NCI-H2171 (cell line): ENCODE results near the gene LPAR6.
"Not testable (repeated sequence)": the region's sequence is repeated elsewhere in the genome, so short reads cannot be mapped to it uniquely, and the experiment has no call there.

Experiments
- DNase-seq: peaks from one replicate; lab custom pipeline; 2025; lab: John Stamatoyannopoulos, UW

Gene LPAR6, protein sequence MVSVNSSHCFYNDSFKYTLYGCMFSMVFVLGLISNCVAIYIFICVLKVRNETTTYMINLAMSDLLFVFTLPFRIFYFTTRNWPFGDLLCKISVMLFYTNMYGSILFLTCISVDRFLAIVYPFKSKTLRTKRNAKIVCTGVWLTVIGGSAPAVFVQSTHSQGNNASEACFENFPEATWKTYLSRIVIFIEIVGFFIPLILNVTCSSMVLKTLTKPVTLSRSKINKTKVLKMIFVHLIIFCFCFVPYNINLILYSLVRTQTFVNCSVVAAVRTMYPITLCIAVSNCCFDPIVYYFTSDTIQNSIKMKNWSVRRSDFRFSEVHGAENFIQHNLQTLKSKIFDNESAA

DNA sequence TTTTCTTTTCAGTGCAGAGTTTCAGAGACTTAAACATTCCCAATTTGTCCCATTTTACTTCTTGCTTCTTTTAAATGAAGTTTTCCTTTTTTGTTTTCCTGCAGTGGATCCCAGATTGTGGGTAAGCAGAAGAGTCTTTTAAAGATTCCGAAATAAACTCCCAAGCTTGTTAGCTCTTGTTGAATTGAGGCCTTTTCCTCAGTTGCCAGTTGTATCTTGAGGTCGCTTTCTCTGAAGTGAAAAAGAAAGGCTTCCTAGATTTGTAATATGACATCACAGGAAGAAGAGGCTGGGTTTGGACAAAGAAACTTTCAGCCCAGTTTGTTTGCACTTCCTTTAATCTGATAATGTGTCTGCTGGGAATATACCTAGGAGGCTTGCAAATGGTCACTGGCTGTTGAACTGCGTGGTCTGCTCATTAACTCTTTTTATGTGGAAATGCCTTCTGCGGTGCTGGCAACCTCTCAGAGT is at the start of gene LPAR6:
Gene LPAR6, minus strand, starts transcription at position 233 of the 471 bp plus-strand sequence. CDS start 690 bp downstream, outside the sequence.
- no peak for DNase-seq

DNA sequence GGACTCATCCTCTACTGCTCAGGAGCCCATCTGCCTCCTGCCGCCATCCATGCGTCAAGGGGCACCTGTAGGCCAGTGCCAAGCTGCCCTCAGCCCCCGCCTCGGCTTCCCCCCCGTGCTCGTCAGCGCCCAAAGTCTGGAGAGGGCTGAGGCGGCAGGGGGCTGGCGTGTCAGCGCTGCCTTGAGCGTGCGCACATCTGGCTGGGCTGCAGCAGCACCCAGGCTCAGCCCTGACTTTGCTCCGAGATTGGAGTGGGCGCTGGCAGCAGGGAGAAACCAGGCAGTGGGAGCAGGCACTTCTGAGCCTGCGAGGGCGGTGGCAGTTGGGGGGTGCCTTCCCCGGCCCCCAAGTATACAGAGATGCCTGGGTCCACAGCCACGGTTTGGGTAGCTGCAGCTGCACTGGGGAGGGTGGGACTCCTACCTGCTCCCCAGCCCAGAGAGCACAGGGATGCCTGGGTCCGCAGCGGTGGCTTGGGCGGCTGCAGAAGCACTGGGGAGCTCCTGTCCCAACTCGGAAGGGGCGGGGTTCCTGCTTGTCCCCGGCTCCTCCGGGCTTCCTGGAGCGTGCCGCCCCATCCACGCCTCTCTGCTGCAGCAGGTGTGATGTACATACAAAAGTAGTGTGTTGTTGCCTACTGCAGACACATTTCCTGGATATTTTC is 44.8 kb upstream of the LPAR6 start:
- DNase-seq = no peak

DNA sequence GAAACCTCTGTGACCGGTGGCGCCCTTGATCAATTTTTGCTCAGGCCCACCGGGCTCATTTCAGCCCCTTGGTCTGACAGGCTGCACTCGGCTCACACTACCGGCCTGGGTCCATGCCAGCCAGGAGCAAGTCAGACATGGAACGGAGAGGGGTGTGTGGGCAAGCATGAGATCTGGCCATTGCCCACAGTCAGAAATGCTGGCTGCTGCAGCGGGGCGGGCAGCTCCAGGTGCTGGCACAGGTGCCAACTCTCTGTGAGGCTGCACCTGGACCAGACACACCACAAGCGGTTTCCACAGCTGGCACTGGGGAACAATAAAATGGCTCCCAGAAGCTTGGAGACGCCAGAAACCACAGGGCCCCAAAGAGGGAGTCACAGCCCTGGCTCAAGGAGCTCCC is 43.6 kb upstream of the LPAR6 start:
- no peak for DNase-seq

DNA sequence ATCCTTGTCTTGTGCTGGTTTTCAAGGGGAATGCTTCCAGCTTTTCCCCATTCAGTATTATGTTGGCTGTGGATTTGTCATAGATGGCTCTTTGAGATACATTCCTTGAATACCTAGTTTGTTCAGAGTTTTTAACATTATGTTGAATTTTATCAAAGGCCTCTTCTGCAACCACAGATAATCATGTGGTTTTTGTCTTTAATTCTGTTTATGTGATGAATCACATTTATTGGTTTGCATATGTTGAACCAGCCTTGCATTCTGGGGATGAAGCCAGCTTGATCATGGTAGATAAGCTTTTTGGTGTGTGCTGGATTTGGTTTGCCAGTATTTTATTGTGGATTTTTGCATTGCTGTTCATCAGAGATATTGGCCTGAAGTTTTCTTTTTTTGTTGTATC is 38.3 kb upstream of the LPAR6 start:
- DNase-seq = not testable (repeated sequence)

DNA sequence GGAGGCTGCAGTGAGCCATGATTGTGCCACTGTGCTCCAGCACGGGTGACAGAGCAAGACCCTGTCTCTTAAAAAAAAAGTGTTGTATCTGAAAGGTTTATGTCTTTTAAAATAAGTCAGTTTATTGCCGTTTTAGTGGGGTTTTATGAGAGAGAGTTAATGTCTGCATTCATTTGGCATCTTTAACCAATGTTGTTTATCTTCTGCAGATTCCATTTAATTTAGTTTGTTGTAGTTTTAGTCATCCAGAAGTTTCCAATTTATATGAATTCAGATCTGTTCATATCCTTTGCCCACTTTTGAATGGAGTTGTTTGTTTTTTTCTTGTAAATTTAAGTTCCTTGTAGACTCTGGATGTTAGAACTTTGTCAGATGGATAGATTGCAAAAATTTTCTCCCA is 36.7 kb upstream of the LPAR6 start:
- DNase-seq = no peak

DNA sequence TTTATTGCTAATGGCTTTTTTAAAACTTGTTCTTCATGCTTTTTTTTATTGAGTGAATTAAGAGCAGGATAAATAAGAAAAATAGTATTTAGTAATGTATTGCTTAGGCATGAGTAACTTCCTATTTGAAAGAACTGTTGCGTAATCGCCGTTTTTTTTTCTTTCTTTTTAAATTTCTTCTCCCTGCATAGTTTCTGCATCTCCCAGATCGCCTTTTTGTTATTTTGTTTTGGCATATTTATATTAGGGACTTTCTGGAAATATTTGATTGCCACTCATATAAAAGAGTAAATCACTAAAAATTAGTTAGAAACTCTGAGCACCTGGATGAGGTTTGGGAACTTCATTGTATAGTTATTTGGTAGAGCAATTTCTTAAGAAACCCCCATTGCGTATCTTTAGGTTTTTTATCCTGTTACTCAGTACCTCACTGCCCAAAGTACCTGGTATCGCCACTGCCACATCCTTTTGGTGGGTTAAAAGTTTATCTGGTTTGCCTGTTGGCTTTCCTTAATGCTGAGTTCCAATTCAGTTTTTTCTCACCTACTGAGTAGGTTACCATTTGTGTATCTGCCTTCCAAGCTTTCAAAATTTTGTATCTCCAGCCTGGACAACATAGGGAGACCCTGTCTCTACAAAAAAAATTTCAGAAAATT is 36.2 kb upstream of the LPAR6 start:
- no peak for DNase-seq

DNA sequence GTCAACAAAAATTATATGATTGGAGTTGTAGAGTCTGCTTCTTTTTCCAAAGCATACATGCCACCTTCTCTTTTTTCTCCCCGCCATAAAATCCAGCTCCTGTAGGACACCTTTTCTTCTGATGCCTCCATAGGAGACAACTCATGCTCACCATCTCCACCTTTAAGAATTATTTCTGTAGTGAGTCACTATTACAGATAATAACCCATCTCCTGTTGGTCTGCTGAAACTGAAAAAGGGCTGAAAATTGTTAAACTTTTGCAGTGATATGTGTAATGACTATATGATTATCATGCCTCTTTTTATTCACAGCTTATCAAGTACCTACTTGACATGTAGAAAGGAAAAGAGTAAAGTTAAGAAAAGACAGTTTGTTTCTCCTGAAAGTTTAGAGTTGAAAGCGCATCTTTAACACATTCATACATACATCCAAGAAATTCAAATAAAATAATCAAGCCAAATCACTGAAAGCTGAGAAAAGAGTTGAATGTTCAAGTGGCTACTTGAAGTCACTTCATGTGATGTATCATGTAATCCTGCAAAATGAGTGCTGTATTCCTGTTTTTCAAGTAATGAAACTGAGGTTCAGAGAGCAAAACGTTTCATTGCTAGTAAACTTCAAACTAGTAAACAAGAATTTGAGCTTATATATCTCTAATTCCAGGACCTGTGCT is 35.5 kb upstream of the LPAR6 start:
- no peak for DNase-seq

DNA sequence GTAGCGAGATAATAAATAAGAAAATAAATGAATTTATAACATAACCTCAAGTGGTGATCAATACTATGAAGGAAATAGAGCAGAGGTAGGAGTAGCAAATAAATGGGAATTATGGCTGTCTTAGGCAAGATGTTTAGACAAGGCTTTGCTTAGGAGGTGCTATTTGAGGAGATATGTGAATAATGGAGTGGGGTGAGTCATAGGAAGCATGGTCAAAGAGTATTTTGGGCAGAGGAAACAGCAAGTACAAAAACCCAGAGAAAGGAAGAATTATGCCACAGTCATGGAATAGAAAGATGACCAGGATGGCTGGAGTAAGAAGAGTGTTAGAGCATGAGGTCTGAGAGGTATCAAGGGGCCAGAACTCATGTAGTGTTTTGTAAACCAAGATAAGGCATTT is 33.6 kb upstream of the LPAR6 start:
- no peak for DNase-seq

DNA sequence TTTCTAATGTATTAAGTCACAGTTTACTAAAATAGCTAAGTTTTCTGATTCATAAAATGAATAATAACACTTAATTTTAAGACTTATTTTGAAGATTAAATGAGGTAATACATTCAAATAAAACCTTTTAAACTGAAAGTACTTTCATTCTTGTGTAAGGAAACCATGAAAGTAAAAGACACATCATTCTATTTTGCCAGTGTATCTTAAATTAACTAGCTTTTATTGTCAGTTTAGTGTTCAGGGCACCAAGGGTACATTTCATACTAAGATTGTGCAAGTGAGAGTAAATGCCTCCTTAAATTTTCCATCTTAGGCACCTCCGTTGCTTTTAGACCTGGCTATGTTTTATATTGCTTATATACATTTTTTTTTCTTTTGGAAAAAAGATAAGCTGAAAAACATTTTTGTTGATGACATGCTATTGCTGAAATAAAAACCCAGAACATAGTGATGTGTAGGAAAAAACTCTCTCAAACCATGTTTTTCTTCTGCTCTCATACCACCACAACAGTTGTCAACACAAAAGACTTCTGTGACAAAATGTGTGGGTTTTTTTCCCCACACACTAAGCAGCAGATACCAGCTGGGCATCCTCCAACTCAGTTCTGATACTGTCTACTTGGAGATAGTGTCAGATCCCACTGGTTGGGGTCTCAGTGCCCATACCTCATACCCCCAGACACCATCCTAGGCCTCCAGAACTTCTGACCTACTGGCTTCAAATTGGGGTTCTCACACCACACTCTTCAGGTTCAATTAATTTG is 30.7 kb upstream of the LPAR6 start:
- no peak for DNase-seq

DNA sequence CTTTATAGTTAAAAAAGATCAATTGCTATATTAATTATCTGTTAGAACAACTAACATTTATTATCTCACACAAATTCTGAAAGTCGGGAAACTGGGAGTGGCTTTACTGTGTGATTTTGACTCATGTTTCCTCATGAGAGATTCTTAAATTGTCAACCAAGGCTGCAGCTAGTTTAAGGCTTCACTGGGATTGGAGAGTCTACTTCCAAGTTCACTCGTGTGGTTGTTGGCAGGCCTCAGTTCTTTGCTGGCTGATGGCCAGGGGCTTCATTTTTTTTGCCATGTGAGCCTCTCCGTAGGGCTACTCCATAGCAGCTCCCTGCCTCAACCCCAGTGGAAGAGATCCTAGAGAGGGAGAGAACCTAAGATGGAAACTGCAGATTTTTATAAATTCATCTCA is 24.5 kb upstream of the LPAR6 start:
- DNase-seq = no peak

DNA sequence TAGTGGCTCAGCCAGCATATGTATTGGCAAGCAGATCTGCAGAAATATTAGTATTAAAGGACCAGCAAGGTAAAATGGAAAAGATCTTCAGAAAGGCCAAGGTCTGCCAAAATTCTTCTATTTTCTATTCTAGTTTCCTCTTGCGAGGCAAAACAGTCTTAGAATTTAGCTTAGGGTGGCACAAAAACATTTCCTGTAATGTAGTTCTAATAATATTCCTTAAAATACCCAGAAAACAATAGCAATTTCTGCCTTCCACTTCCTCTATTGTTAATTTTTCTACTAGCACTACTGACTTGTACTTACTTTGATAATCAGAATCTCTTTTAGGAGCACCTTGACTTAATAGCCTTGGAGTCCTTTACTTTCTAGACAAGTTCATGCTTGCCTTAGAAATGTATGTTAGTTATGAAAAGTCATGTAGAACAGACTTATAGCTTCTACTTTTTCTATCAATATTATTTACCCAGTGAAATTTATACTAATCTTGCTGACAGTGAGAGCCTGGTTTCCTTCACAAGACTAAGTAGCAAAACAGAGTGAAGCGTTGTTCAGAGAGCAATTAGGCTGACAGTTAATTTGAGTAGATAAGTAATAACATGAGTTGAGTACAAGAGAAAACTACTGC is 23.9 kb upstream of the LPAR6 start:
- DNase-seq = no peak

DNA sequence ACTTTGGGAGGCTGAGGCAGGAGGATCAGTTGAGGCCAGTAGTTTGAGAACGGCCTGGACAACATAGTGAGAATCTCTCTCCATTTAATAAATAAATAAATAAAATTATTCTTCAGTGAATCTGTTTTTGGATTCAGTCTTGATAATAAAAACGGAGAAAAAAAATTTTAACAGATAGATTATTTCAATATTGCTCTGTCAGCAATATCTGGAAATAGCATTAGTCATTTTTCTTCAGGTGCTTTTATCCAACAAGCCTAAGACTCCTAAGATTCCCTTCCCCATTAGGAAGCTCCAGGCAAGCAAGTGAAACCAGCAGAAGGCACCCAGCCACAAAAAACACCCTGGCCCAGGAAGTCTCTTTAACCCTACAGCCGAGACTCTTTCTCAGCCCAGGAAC is 21.3 kb upstream of the LPAR6 start:
- no peak for DNase-seq

DNA sequence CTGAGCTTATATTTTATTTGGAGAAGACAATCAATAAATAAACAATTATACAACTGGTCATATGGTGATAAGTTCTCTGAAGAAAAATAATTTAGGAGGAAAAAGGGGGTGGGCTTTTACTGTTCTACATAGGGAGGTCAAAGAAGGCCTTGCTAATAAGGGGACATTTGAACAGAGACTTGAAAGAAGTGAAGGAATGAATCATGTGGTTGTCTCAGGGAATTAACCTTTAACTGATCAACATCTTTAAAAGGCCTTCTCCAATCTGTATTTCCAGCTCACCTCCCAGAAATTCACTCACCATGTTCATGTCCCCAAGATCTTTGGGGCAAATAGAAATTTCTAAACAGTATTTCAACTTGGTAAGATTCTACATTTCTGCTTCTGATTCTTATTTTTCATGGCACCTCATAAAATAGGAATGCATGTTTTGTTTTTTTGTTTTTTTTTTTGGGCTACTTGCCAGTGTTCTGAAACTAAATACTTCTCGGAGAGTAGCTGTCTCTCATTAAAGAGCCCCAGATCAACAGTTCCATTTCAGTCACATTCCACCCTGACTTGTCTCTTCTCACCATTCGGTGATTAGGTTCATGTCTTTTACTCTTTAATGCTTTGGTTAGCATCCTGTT is 19.2 kb upstream of the LPAR6 start:
- peak; percentile 34 for DNase-seq

DNA sequence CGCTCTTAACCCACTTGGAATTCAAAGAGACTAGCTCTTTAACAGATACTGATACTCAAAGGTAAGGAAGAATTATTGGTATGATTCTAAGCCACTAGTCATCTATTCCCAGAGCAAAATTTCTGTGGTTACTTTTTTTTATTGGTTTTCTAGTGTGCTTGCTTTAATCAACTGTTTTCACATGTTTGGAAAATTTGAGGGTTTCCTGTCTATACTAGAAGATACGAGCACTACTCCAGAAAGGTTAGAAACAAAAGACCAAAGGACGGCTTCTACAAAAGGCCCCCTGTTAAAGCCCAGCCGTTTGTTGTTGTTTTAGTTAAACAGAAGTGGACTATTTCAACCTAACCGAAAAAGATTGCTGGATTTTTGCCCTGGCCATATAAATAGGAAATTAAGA is 18.5 kb upstream of the LPAR6 start:
- no peak for DNase-seq

DNA sequence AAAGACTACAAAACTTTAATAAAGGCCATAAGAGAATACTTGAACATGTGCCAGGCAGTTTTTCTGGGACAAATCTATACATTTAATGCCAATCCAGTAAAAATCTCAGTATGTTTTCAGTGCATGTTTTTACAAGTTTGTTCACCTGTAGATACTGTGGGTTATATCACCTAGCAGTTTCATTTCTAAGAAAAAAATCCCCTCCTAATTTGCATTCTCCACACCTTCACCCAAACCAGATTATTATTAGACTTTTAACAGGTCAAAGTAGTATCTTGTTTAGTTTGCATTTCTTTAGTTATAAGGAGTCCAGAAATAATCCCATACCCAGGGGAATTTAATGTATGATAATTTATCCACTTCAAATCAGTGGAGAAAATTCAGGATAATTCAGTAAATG is 17.0 kb upstream of the LPAR6 start:
- DNase-seq = no peak

DNA sequence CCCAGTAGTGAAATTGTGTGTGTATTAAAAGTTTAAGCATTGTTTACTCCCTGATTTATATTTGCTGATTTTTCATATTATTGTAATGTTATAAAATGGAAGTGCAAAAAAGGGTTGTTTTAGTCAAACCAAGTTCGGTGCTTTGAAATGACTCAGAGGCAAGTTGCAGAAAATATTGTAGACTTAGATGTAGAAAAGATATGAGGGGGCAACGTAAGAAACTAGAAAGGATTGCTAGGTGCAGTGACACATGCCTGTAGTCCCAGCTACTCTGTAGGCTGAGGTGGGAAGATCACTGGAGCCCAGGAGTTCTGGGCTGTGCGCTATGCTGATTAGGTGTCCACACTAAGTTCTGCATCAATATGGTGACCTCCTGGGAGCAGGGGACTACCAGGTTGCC is 16.1 kb upstream of the LPAR6 start:
- DNase-seq = no peak

DNA sequence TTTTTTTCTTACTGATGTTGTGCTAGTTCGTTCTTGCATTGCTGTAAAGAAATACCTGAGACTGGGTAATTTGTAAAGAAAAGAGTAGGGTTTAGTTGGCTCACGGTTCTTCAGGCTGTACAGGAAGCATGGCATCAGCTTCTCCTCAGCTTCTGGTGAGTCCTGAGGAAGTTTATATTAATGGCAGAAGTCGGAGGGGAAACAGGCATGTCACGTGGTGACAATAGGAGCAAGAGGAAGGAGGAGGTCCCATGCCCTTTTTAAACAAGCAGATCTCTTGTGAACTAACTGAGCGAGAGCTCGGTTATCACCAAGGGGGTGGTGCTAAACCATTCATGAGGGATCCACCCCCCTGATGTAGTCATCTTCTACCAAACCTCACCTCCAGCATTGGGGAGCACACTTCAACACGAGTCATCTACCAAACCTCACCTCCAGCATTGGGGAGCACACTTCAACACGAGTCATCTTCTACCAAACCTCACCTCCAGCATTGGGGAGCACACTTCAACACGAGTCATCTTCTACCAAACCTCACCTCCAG is 13.9 kb upstream of the LPAR6 start:
- DNase-seq = not testable (repeated sequence)

DNA sequence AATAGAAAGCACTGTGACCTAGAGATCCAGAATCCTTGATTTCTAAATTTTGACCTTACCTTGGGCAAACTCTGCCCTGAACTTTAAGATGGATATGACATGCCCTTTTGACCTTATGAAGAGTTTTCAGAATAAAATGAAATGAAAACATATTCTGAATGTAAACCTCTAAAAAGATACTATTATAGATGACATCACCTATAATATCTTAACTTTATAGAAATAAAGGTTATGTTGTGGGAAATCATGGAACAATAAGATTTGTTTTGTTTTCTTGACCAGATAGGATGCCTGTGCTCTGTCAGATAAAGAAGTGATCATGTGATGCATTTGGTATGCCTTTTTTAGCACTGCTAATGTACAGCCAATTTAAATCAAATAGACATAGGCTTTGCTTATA is 13.1 kb upstream of the LPAR6 start:
- DNase-seq = no peak

DNA sequence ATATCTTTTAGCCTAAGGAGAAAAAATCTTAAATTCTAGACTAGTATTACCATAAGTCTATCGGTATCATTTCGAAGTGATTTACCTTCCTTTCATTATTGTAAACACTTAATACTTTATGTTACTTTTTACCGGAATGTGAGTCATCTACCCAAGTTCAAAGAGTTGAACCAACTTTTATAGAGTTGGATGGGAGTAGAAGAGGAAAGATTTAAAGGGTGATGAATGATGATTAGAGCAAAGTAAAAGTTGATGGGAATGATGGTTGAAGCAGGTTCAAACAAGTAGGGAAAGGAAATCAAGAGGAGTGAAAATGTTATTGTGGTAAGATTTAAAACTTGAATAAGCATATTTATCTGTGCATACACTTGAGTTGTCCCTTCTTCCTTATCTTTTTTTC is 11.3 kb upstream of the LPAR6 start:
- DNase-seq = no peak

DNA sequence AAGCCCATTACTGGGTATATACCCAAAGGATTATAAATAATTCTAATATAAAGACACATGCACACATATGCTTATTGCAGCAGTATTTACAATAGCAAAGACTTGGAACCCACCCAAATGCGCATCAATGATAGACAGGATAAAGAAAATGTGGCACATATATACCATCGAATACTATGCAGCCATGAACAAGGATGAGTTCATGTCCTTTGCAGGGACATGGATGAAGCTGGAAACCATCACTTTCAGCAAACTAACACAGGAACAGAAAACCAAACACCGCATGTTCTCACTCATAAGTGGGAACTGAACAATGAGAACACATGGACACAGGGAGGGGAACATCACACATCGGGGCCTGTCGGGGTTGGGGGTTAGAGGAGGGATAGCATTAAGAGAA is 9.1 kb upstream of the LPAR6 start:
- DNase-seq = not testable (repeated sequence)

DNA sequence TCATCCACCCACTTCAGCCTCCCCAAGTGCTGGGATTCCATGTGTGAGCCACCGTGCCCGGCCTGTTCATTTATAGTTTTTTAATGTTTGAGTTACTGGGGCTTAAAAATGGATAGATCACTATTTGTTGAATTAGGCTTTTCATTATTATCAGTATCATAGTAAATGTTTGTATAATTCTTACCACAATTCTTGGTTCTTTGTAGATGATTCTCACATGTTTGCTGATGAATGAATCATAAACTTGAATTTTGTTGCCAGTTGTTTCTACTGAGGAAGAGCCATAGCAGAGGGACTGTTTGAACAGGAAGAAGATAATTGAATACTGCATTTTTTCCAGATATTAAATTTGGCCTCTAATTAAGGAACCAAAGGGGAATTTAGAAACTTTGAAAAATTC is 2.6 kb upstream of the LPAR6 start:
- DNase-seq = no peak
